ENCODE results near the gene MYH2.

Gene MYH2

GRCh38 chr17:10516065-10516464 lies 33.4 kb downstream of the MYH2 start:
- DNase-seq: no peak

- no peak for DNase-seq
Measured at GRCh38 chr17:10513299-10514067, 36.0 kb downstream of the MYH2 start.

DNA sequence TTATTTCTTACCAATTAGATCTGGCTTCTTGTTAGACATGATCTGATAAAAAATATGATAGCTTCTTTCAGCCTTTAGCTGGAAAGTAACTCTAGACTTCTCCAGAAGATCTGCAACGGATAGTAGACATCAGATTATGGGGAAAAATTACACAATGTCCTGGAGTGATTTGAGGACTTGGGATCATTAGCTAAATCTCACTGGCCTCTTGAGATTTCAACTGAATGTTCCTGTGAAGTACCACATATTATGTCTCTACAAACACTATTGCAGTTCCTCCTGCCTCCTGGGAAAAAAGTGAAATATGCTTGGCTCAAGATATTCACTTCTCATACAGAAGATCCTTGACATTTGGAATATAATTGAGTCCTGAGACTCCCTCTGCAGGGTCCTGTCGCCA lies 36.6 kb downstream of the MYH2 start:
- DNase-seq: no peak

- DNase-seq: no peak
Measured at GRCh38 chr17:10499950-10500349, 49.5 kb downstream of the MYH2 start.

DNA sequence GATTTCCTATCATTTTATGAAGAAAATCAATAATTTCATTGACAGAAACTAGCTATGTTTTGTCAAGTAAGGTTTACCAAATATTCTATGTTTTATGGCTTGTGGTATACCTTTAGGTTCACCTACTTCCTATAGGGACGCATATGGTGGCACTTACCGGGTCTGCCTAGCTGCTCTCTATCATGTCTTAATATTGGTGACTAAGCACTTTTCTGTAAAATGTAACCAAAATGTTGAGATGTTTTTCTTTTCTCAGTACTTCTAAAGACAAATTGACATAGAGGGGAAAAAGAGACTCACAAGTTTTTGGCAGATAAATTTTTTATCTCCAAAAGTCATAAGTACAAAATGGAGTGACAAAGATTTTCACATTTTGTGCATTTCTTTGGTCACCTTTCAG lies 57.5 kb downstream of the MYH2 start:
- DNase-seq: no peak

- no peak for DNase-seq
Measured at GRCh38 chr17:10482252-10482651, 67.2 kb downstream of the MYH2 start.

- no peak for DNase-seq
Measured at GRCh38 chr17:10477701-10478100, 71.8 kb downstream of the MYH2 start.

DNA sequence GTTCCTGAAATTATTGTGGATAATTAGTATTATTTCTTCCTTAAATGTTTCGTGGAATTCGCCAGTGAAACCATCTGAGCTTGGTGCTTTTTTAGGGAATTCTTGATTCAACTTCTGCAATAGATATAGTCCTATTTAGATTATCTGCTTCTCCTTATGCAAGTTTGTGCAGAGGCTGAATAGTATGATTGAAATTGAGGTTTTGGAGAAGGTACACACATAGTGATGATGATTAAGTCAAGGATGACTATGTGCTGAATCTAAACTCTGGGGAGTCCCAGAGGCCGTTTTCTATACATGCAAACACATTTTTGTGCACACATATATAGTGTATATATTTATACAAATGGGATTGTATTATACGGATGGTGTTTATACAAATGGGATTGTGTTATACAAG lies 74.9 kb downstream of the MYH2 start:
- no peak for DNase-seq

GRCh38 chr17:10471858-10472257 lies 77.6 kb downstream of the MYH2 start:
- no peak for DNase-seq

Measured in suppressor macrophage (primary cell).